ENCODE measurements around the gene GNAI2.

Gene GNAI2

DNA sequence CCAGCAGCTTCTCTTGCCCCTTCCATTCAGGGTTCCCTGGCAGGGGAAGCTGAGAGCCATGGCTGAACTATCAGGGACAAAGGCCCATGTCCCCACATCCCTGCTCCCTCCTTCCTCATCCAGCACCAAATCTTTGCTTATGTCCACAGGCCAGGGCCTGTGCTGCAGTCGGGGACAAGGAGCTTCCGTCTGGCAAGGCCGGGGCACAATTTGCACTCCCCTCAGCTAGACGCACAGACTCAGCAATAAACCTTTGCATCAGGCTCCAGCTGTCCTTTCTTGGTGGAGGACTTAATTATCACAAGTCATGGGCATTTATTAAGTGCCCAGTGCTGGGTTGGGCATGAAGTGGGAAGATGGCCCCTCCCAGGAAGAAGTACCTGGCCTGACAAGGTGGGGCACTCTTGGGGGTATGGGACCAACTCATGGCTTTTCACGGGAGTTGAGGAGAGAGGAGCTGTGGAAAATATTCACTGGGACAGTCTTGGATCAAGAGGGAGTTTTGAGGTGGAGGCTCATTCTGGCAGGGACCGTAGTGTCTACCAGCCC, 39.7 kb upstream of the GNAI2 start:
- no peak for DNase-seq (ENCODE audit: low read depth)
- no peak overlapping the region for H3K4me3 ChIP-seq (replicated peaks; ENCODE audit: low read depth, low read length)
- TF ChIP-seq CTCF (IDR thresholded peaks at IDR 0.05; ENCODE audit: low read length, missing control alignments): no peak

DNA sequence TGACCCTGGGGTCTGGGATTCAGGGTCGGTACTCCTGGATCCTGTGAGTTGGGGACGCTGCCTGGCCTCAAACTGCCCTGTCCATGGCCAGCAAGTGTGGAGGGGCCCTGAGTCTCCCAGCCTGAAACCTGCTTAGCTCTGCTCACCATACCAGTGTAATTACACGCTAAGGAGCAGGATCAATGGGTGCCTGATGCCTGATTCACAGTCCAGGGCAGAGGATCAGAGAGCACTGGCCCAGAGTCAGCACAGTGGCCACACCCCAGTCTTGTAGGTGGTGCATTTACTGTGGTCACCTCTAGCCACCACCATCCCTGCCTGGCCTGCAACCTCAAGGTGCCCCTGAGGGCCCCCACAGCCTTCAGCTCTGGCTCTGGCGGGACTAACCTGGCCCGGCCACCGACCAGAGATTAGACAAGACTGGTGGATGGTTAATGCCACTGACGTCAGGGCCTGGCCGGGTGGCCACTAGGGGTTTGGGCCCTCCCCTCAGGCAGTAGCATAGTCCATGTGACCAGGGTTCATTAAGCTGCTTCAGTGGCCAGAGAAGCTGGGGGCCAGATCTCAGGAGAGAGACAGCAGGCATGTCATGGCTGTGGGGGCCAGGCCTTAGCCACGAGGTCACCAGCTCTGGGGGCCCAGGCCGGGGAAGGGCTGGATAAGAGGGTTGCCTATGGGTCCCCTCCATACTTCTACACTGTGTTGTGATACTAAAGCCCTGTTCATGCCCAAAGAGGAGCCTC, 34.3 kb upstream of the GNAI2 start:
- DNase-seq (ENCODE audit: low read depth): no peak
- TF ChIP-seq CTCF (IDR thresholded peaks at IDR 0.05; ENCODE audit: low read length, missing control alignments): no peak
- no peak overlapping the region for H3K4me3 ChIP-seq (replicated peaks; ENCODE audit: low read depth, low read length)

GRCh38 chr3:50202353-50203112, 33.5 kb upstream of the GNAI2 start:
- no peak for DNase-seq (ENCODE audit: low read depth)
- no peak overlapping the region for H3K4me3 ChIP-seq (replicated peaks; ENCODE audit: low read depth, low read length)
- no peak for TF ChIP-seq CTCF (IDR thresholded peaks at IDR 0.05; ENCODE audit: low read length, missing control alignments)

DNA sequence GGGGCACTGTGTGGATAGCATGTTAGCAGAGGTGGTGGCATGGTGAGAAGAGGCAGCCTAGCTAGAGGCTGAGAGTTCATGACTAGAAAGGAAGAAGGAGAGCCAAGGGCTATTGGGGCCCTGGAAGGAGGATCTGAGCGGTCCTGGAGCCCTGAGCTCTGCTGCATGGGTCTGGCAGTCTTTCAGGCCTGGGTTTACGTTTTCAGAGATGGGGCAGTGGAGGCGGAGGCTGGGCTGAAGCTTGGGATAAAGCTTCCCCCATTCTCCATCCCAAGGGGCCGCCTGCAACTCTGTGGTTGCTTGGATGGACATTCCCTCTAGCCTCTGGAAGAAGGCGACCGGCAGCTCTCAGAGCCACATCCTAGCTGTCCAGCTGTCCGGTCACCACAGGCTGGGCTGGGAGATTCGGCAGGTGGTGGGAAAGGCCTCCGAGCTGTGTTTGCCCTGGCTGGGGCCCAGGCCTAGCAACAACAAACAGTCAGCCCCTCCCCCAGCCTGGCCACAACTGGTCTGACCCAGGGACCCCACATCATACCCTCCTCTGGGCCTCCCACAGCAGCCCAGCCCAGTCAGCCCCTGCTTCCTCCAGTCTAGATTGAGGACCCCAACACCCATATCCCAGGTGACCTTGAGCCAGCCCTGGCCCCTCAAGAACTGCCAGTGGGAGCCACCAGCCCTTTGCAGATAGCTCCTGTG, 32.7 kb upstream of the GNAI2 start:
- no peak for TF ChIP-seq CTCF (IDR thresholded peaks at IDR 0.05; ENCODE audit: low read length, missing control alignments)
- DNase-seq (ENCODE audit: low read depth): no peak
- no peak overlapping the region for H3K4me3 ChIP-seq (replicated peaks; ENCODE audit: low read depth, low read length)

GRCh38 chr3:50203809-50204803, 31.9 kb upstream of the GNAI2 start:
- no peak overlapping the region for H3K4me3 ChIP-seq (replicated peaks; ENCODE audit: low read depth, low read length)
- TF ChIP-seq CTCF (IDR thresholded peaks at IDR 0.05; ENCODE audit: low read length, missing control alignments): no peak
- no peak for DNase-seq (ENCODE audit: low read depth)

All from fibroblast of pulmonary artery (primary cell).